GM23338 (cell line): ENCODE results near the gene KCNN2. TPM values are rescaled to one million over a fixed set of nuclear protein-coding genes. Genes with fewer than 3 reads are reported as not detected.

ENCODE experiments used
- ATAC-seq: fragments of 200-7000 bp; cut with Tn5 transposase; 3 replicates; pipeline ENCODE4 v1.9.1; 2020
- DNase-seq: peaks from one replicate; pipeline ENCODE4 v3.0.0-alpha.2; 2015; ENCODE audit warnings: low spot score
- H2AFZ ChIP-seq: fragments of 200-600 bp; sonication (generic); 2 replicates; pipeline ENCODE4 v1.8.0; 2016; ENCODE audit warnings: antibody characterized with exemption, mild to moderate bottlenecking, moderate library complexity
- H3F3A ChIP-seq: fragments of 200-600 bp; sonication (generic); replicated peaks from 2 replicates; pipeline ENCODE4 v1.8.0; 2017; ENCODE audit warnings: antibody characterized with exemption, mixed run types, low read depth
- H3K27ac ChIP-seq: fragments of 200-600 bp; sonication (generic); 2 replicates; pipeline ENCODE4 v1.6.1; 2016; ENCODE audit warnings: low read depth
- H3K27me3 ChIP-seq: fragments of 200-600 bp; sonication (generic); 2 replicates; pipeline ENCODE4 v1.8.0; 2016; ENCODE audit warnings: mild to moderate bottlenecking, mixed run types, moderate library complexity; ENCODE audit not compliant: insufficient read depth
- H3K36me3 ChIP-seq: fragments of 200-600 bp; sonication (generic); 2 replicates; pipeline ENCODE4 v1.8.0; 2016; ENCODE audit warnings: mild to moderate bottlenecking; ENCODE audit not compliant: insufficient read depth
- H3K4me1 ChIP-seq: fragments of 200-600 bp; sonication (generic); 2 replicates; pipeline ENCODE4 v1.8.0; 2016; ENCODE audit warnings: mild to moderate bottlenecking, moderate library complexity; ENCODE audit not compliant: insufficient read depth
- H3K4me2 ChIP-seq: fragments of 200-600 bp; sonication (generic); 2 replicates; pipeline ENCODE4 v1.7.1; 2017; ENCODE audit warnings: mixed run types
- H3K4me3 ChIP-seq: fragments of 200-600 bp; sonication (generic); 2 replicates; pipeline ENCODE4 v1.6.1; 2016; ENCODE audit warnings: mixed run types
- H3K79me2 ChIP-seq: fragments of 200-600 bp; sonication (generic); replicated peaks from 2 replicates; pipeline ENCODE4 v1.8.0; 2017; ENCODE audit warnings: mild to moderate bottlenecking; ENCODE audit not compliant: insufficient read depth
- H3K9me2 ChIP-seq: fragments of 200-600 bp; sonication (generic); 2 replicates; pipeline ENCODE4 v1.8.0; 2017; ENCODE audit not compliant: insufficient read depth
- H4K20me1 ChIP-seq: fragments of 200-600 bp; sonication (generic); replicated peaks from 2 replicates; pipeline ENCODE4 v1.8.0; 2017; ENCODE audit warnings: mild to moderate bottlenecking; ENCODE audit not compliant: insufficient read depth
- H3K27ac Mint-ChIP-seq: 2 replicates; pipeline ENCODE4 v1.8.0; 2020; ENCODE audit warnings: inconsistent platforms, mild to moderate bottlenecking, moderate library complexity, mixed read lengths
- H3K27me3 Mint-ChIP-seq: 3 replicates; pipeline ENCODE4 v1.8.0; 2022; ENCODE audit warnings: low read depth, mild to moderate bottlenecking, moderate library complexity, mixed read lengths, inconsistent platforms; ENCODE audit not compliant: insufficient read depth, poor library complexity
- H3K36me3 Mint-ChIP-seq: 3 replicates; pipeline ENCODE4 v1.8.0; 2021; ENCODE audit warnings: low read depth, mild to moderate bottlenecking, inconsistent platforms, moderate library complexity, mixed read lengths
- H3K4me1 Mint-ChIP-seq: 3 replicates; pipeline ENCODE4 v1.8.0; 2020; ENCODE audit warnings: mild to moderate bottlenecking, inconsistent platforms, mixed read lengths
- H3K4me3 Mint-ChIP-seq: 3 replicates; pipeline ENCODE4 v1.8.0; 2021; ENCODE audit warnings: moderate library complexity, mild to moderate bottlenecking, inconsistent platforms, mixed read lengths
- H3K9me3 Mint-ChIP-seq: 3 replicates; pipeline ENCODE4 v1.8.0; 2020; ENCODE audit warnings: moderate library complexity, mild to moderate bottlenecking, inconsistent platforms, mixed read lengths
- CREB1 ChIP-seq: fragments of 250-450 bp; sonication (Bioruptor Pico); IDR thresholded peaks from 2 replicates; pipeline ENCODE4 v1.5.0; 2020; ENCODE audit warnings: low read depth, mild to moderate bottlenecking, moderate library complexity
- CTCF ChIP-seq, 2 experiments: fragments of 200-600 bp in 1 of 2; sonication (generic) in 1 of 2; conservative IDR thresholded peaks; 2 replicates each; pipeline versions ENCODE4 v1.5.1 to v1.6.1; 2016 to 2017; ENCODE audit warnings: antibody characterized with exemption in 2 of 2, low read depth in 2 of 2, mild to moderate bottlenecking in 2 of 2, moderate library complexity in 1 of 2
- ETS1 ChIP-seq: IDR thresholded peaks from 2 replicates; pipeline ENCODE4 v1.6.1; 2016; ENCODE audit warnings: antibody characterized with exemption
- EZH2 ChIP-seq: fragments of 200-600 bp; sonication (generic); IDR thresholded peaks from one replicate; pipeline ENCODE4 v1.8.0; 2017; ENCODE audit warnings: antibody characterized with exemption, mild to moderate bottlenecking, low read depth; ENCODE audit not compliant: unreplicated experiment
- EZH2phosphoT487 ChIP-seq: fragments of 200-600 bp; sonication (generic); IDR thresholded peaks from one replicate; pipeline ENCODE4 v1.8.1; 2018; ENCODE audit warnings: antibody characterized with exemption; ENCODE audit not compliant: unreplicated experiment
- JUNB ChIP-seq: IDR thresholded peaks from one replicate; pipeline ENCODE4 v1.6.1; 2016; ENCODE audit warnings: antibody characterized with exemption; ENCODE audit not compliant: unreplicated experiment
- NANOG ChIP-seq: IDR thresholded peaks from 2 replicates; pipeline ENCODE4 v1.6.1; 2016; ENCODE audit warnings: antibody characterized with exemption, borderline replicate concordance
- POLR2AphosphoS5 ChIP-seq: IDR thresholded peaks from 2 replicates; pipeline ENCODE4 v1.6.1; 2016; ENCODE audit warnings: antibody characterized with exemption, low read depth
- REST ChIP-seq: IDR thresholded peaks from one replicate; pipeline ENCODE4 v1.6.1; 2018; ENCODE audit warnings: antibody characterized with exemption; ENCODE audit not compliant: unreplicated experiment
- STAT1 ChIP-seq: IDR thresholded peaks from one replicate; pipeline ENCODE4 v1.6.1; 2016; ENCODE audit warnings: antibody characterized with exemption; ENCODE audit not compliant: unreplicated experiment
- ZNF114 ChIP-seq: fragments of 250-450 bp; sonication (Bioruptor Pico); IDR thresholded peaks from 2 replicates; pipeline ENCODE4 v1.5.0; 2020; ENCODE audit warnings: mild to moderate bottlenecking, moderate library complexity
- ZNF331 ChIP-seq: fragments of 250-450 bp; sonication (Bioruptor Pico); IDR thresholded peaks from 2 replicates; pipeline ENCODE4 v1.5.0; 2020; ENCODE audit warnings: low read depth, mild to moderate bottlenecking, moderate library complexity
- ZNF462 ChIP-seq: fragments of 250-450 bp; sonication (Bioruptor Pico); IDR thresholded peaks from 2 replicates; pipeline ENCODE4 v1.5.0; 2020; ENCODE audit warnings: mild to moderate bottlenecking, moderate library complexity
- polyA plus RNA-seq: library from polyadenylated mRNA; unstranded; fragments of >200 nt; fragmentation: Nextera tagmentation; extraction: Ambion mirVana; gene quantifications from 2 replicates; pipeline ENCODE4 v1.2.1, GENCODE V29; 2016
- total RNA-seq: library from RNA; depleted of rRNA; stranded (reverse); fragments of >200 nt; shearing (Covaris generic); gene quantifications from 2 replicates; pipeline ENCODE4 v1.2.3, GENCODE V29; 2014

The KCNN2 gene
- total and polyA plus RNA-seq, 2 experiments from 2014 or later = 14.7 to 15.9 TPM

GRCh38 chr5:114330916-114331531 is 30.8 kb upstream of the KCNN2 start:
- TF ChIP-seq ZNF462 (CRISPR knock-in tag) = no peak
- TF ChIP-seq EZH2 = no peak
- TF ChIP-seq ETS1 = no peak
- TF ChIP-seq CTCF (conservative IDR thresholded peaks at IDR 0.05; ENCODE audit: low read depth in 2 of 2) = no peak
- no peak for TF ChIP-seq STAT1
- no peak for TF ChIP-seq ZNF114 (CRISPR knock-in tag)
- no peak for TF ChIP-seq REST
- no peak for TF ChIP-seq JUNB
- no peak for TF ChIP-seq EZH2phosphoT487
- no peak for TF ChIP-seq POLR2AphosphoS5
- no peak for TF ChIP-seq ZNF331 (CRISPR knock-in tag)
- no peak for TF ChIP-seq CREB1
- TF ChIP-seq NANOG = no peak
- Histone ChIP-seq H3K27ac (no peak overlapping the region), H3K4me3 (no peak overlapping the region), H3K36me3 (no peaks in the 10 kb centered on the region), H3K27me3 (no peaks in the 10 kb centered on the region), H3K4me1 (no peaks in the 10 kb centered on the region), H3K79me2 (no peaks in the 10 kb centered on the region), H2AFZ (no peak overlapping the region; the same call in 1 of the 2 replicates), H3K9me2 (no peaks in the 10 kb centered on the region), H4K20me1 (no peaks in the 10 kb centered on the region), H3K4me2 (no peak overlapping the region), H3F3A (no peaks in the 10 kb centered on the region)
- DNase-seq (no peak), ATAC-seq (no peak)
- Mint-ChIP-seq H3K36me3 (no peaks in the 10 kb centered on the region), H3K4me1 (no peaks in the 10 kb centered on the region), H3K9me3 (no peaks in the 10 kb centered on the region; the same call in 2 of the 3 replicates), H3K27me3 (no peaks in the 10 kb centered on the region), H3K27ac (no peak overlapping the region; the same call in 1 of the 2 replicates), H3K4me3 (no peak overlapping the region)
